Mesenchymal stem cell (in vitro differentiated cells and primary cell): Measurements from ENCODE around the gene BACE1-AS.
"Not testable (repeated sequence)": the region's sequence is repeated elsewhere in the genome, so short reads cannot be mapped to it uniquely, and the experiment has no call there.

Experiments used
- DNase-seq: peaks from one replicate; pipeline ENCODE4 v3.0.0-alpha.2; 2013
- H2AFZ ChIP-seq: one replicate; pipeline ENCODE4 v1.6.1; 2013; ENCODE audit warnings: low read depth, mild to moderate bottlenecking, control low read depth, inconsistent platforms, low read length, moderate library complexity
- H2AK5ac ChIP-seq: 2 replicates; pipeline ENCODE4 v1.6.1; 2013; ENCODE audit warnings: low read length, moderate library complexity, mild to moderate bottlenecking, inconsistent platforms; ENCODE audit not compliant: severe bottlenecking
- H2BK120ac ChIP-seq: one replicate; pipeline ENCODE4 v1.6.1; 2013; ENCODE audit warnings: low read depth, mild to moderate bottlenecking, inconsistent platforms, low read length, moderate library complexity
- H2BK12ac ChIP-seq, 2 experiments: one replicate each; pipeline ENCODE4 v1.6.1; 2013; ENCODE audit warnings: inconsistent platforms in 2 of 2, low read length in 2 of 2, mild to moderate bottlenecking in 2 of 2, moderate library complexity in 2 of 2, control low read depth in 1 of 2
- H2BK15ac ChIP-seq: one replicate; pipeline ENCODE4 v1.6.1; 2013; ENCODE audit warnings: mild to moderate bottlenecking, low read depth, inconsistent platforms; ENCODE audit not compliant: poor library complexity, severe bottlenecking
- H2BK5ac ChIP-seq: 2 replicates; pipeline ENCODE4 v1.6.1; 2013; ENCODE audit warnings: low read depth, mild to moderate bottlenecking, low read length, control low read depth, inconsistent platforms; ENCODE audit not compliant: poor library complexity, severe bottlenecking
- H3K14ac ChIP-seq, 2 experiments: one replicate each; pipeline ENCODE4 v1.6.1; 2013; ENCODE audit warnings: inconsistent platforms in 2 of 2, low read length in 2 of 2, control low read depth in 1 of 2, mild to moderate bottlenecking in 1 of 2, moderate library complexity in 1 of 2
- H3K18ac ChIP-seq, 2 experiments: one replicate each; pipeline ENCODE4 v1.6.1; 2013; ENCODE audit warnings: inconsistent platforms in 2 of 2, low read length in 2 of 2, control low read depth in 1 of 2, low read depth in 1 of 2, mild to moderate bottlenecking in 1 of 2
- H3K23ac ChIP-seq, 2 experiments: one replicate each; pipeline ENCODE4 v1.6.1; 2013; ENCODE audit warnings: inconsistent platforms in 2 of 2, low read length in 2 of 2, mild to moderate bottlenecking in 2 of 2, moderate library complexity in 2 of 2, control low read depth in 1 of 2
- H3K27ac ChIP-seq: 2 replicates; pipeline ENCODE4 v1.5.1; 2013; ENCODE audit warnings: mild to moderate bottlenecking, moderate library complexity, low read length, control low read depth, inconsistent platforms; ENCODE audit not compliant: poor library complexity, severe bottlenecking
- H3K27me3 ChIP-seq, 2 experiments: 2 replicates each; pipeline versions ENCODE4 v1.6.1 to v1.7.0; 2013; ENCODE audit warnings: low read length in 2 of 2, mild to moderate bottlenecking in 2 of 2, moderate library complexity in 2 of 2, control low read depth in 1 of 2, inconsistent platforms in 1 of 2; ENCODE audit not compliant: control insufficient read depth in 1 of 2, insufficient read depth in 1 of 2
- H3K36me3 ChIP-seq, 2 experiments: 2 replicates each; pipeline versions ENCODE4 v1.6.1 to v1.7.0; 2013; ENCODE audit warnings: low read length in 2 of 2, control low read depth in 1 of 2, inconsistent platforms in 1 of 2, low read depth in 1 of 2, mild to moderate bottlenecking in 1 of 2; ENCODE audit not compliant: insufficient read depth in 2 of 2, control insufficient read depth in 1 of 2
- H3K4ac ChIP-seq, 2 experiments: one replicate each; pipeline ENCODE4 v1.6.1; 2013; ENCODE audit warnings: inconsistent platforms in 2 of 2, low read length in 2 of 2, mild to moderate bottlenecking in 2 of 2, moderate library complexity in 2 of 2, control low read depth in 1 of 2, low read depth in 1 of 2
- H3K4me1 ChIP-seq: 2 replicates; pipeline ENCODE4 v1.6.1; 2013; ENCODE audit warnings: low read depth, low read length, control low read depth; ENCODE audit not compliant: control insufficient read depth, insufficient read depth
- H3K4me2 ChIP-seq: 2 replicates; pipeline ENCODE4 v1.6.1; 2013; ENCODE audit warnings: low read length, mild to moderate bottlenecking, inconsistent platforms; ENCODE audit not compliant: poor library complexity, severe bottlenecking
- H3K4me3 ChIP-seq, 2 experiments: 2 replicates each; pipeline versions ENCODE4 v1.5.1 to v1.7.0; 2013; ENCODE audit warnings: low read length in 2 of 2, mild to moderate bottlenecking in 2 of 2, control low read depth in 1 of 2, low read depth in 1 of 2; ENCODE audit not compliant: insufficient read depth in 1 of 2
- H3K79me1 ChIP-seq: replicated peaks from 2 replicates; pipeline ENCODE4 v1.6.1; 2013; ENCODE audit warnings: mild to moderate bottlenecking, control low read depth, low read length, inconsistent platforms; ENCODE audit not compliant: poor library complexity, severe bottlenecking
- H3K9ac ChIP-seq: 2 replicates; pipeline ENCODE4 v1.7.0; 2013; ENCODE audit warnings: mild to moderate bottlenecking, low read length, moderate library complexity
- H3K9me3 ChIP-seq: 2 replicates; pipeline ENCODE4 v1.7.0; 2013; ENCODE audit warnings: mild to moderate bottlenecking, low read length; ENCODE audit not compliant: control insufficient read depth
- H4K8ac ChIP-seq: one replicate; pipeline ENCODE4 v1.6.1; 2013; ENCODE audit warnings: inconsistent platforms, mild to moderate bottlenecking, low read length, moderate library complexity
- H4K91ac ChIP-seq: one replicate; pipeline ENCODE4 v1.6.1; 2013; ENCODE audit warnings: mild to moderate bottlenecking, low read length, inconsistent platforms
- WGBS: methylation state at CpG from one replicate; pipeline ENCODE4 v1.1.7; 2013; ENCODE audit warnings: mixed read lengths; 5-methylcytosine and 5-hydroxymethylcytosine counted together

Gene BACE1-AS

DNA sequence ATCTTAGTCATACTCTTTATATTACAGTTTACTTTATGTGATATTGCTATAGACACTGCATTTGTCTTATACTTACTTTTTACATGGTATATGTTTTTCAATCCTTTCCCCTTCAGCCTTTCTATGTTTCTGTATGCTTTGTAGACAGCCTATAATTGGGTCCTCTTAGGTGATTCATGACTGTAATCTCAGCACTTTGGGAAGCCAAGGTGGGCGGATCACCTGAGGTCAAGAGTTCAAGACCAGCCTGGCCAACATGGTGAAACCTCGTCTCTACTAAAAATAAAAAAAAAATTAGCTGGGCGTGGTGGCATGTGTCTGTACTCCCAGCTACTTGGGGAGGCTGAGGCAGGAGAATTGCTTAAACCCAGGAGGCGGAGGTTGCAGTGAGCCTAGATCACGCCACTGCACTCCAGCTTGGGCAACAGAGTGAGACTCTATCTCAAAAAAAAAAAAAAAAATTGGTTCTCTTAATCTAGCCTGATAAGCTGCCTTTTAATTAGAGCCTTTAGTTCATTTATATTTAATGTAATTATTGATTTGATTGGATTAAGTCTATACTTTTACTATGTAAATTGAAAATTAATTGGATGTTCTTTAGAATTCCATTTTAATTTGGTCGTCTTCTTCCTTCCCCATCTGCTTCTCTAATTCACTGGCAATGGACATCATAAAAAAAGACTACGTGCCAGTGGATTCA is 26.4 kb upstream of the BACE1-AS start:
- 100% methylated on average over 5 of the region's 7 CpGs for WGBS
- peaks cover 16 to 22% of the 10 kb centered on the region in 2 experiments for H3K36me3 ChIP-seq
- H3K9me3 ChIP-seq, H3K4ac ChIP-seq, H2AK5ac ChIP-seq, H3K4me3 ChIP-seq, H2BK5ac ChIP-seq, H4K91ac ChIP-seq, H2AFZ ChIP-seq, H3K27ac ChIP-seq, H2BK15ac ChIP-seq, DNase-seq, H4K8ac ChIP-seq, H3K27me3 ChIP-seq, H3K9ac ChIP-seq, H3K4me1 ChIP-seq, H3K18ac ChIP-seq, H3K14ac ChIP-seq, H3K4me2 ChIP-seq, H2BK120ac ChIP-seq, H2BK12ac ChIP-seq, H3K23ac ChIP-seq: not testable (repeated sequence)
- peaks cover 12% of the 10 kb centered on the region for H3K79me1 ChIP-seq

DNA sequence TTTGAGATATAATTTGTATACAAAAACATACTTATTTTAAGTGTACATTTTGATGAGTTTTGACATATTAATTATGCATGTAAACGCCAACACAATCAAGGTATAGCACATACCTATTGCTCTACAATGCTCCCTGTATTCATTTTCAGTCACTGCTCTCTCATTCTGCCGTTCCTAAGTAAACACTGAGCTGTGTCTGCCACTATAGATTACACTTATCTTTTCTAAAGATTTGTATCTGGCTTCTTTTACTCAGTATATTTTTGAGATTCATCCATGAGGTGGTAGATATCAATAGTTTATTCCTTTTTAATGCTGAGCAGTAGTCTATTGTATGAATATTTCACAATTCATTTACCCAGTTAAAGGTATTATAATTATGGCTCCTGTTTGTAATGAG is 25.4 kb upstream of the BACE1-AS start:
- Histone ChIP-seq H3K27me3 (no peaks in the 10 kb centered on the region), H2BK12ac (no peak overlapping the region), H2BK120ac (no peak overlapping the region), H3K9ac (no peak overlapping the region), H3K4me3 (no peak overlapping the region), H2BK5ac (no peak overlapping the region), H3K36me3 (peaks cover 16 to 21% of the 10 kb centered on the region in 2 experiments), H4K91ac (no peak overlapping the region), H3K14ac (no peak overlapping the region), H2AFZ (no peak overlapping the region), H3K4ac (no peak overlapping the region), H4K8ac (no peak overlapping the region), H3K18ac (no peak overlapping the region), H3K79me1 (peaks cover 13% of the 10 kb centered on the region), H2BK15ac (no peak overlapping the region), H3K27ac (no peak overlapping the region), H3K9me3 (no peaks in the 10 kb centered on the region), H3K4me2 (no peak overlapping the region), H2AK5ac (no peak overlapping the region), H3K4me1 (no peaks in the 10 kb centered on the region), H3K23ac (no peak overlapping the region)
- DNase-seq, result no peak
- WGBS, result 93% methylated on average over 2 of the region's 2 CpGs

DNA sequence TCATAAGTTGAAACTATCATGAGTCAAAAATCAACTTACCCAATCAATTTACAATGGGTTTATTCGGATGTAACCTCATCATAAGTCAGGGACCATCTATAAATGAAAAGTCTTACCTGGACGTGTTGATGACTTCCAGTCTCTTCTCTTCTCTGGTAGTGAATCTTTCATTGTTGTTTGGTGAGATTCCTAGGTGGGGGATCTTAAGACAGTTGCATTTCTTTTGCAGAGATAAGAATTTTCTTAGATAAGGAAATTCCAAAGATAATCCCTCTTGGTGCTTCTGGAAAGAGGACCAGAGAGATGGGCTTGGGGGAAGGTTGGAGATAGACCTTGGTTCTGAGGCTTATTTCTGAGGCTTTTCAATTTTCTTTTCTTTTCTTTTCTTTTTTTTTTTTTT is 21.3 kb upstream of the BACE1-AS start:
- WGBS, result 77% methylated on average over 2 of the region's 2 CpGs
- no peak overlapping the region for H2BK120ac ChIP-seq
- no peaks in the 10 kb centered on the region for H3K4me1 ChIP-seq
- peaks cover 12 to 19% of the 10 kb centered on the region in 2 experiments for H3K36me3 ChIP-seq
- H3K9ac ChIP-seq, result no peak overlapping the region
- no peak overlapping the region for H2BK5ac ChIP-seq
- no peak overlapping the region for H2BK12ac ChIP-seq
- DNase-seq, result no peak
- no peak overlapping the region for H3K27ac ChIP-seq
- no peak overlapping the region for H2AK5ac ChIP-seq
- no peak overlapping the region for H3K4ac ChIP-seq
- H4K91ac ChIP-seq, result no peak overlapping the region
- peaks cover 13% of the 10 kb centered on the region for H3K79me1 ChIP-seq
- H3K23ac ChIP-seq, result no peak overlapping the region
- H3K4me2 ChIP-seq, result no peak overlapping the region
- no peak overlapping the region for H2AFZ ChIP-seq
- no peak overlapping the region for H3K4me3 ChIP-seq
- H3K9me3 ChIP-seq, result no peaks in the 10 kb centered on the region
- no peak overlapping the region for H2BK15ac ChIP-seq
- no peak overlapping the region for H3K14ac ChIP-seq
- no peak overlapping the region for H4K8ac ChIP-seq
- H3K27me3 ChIP-seq, result no peaks in the 10 kb centered on the region
- no peak overlapping the region for H3K18ac ChIP-seq

GRCh38 chr11:117271208-117271607 is 19.9 kb upstream of the BACE1-AS start:
- Histone ChIP-seq H2BK15ac (no peak overlapping the region), H3K4me1 (no peaks in the 10 kb centered on the region), H2BK5ac (no peak overlapping the region), H2BK12ac (no peak overlapping the region), H2AFZ (no peak overlapping the region), H3K9me3 (no peaks in the 10 kb centered on the region), H3K14ac (no peak overlapping the region), H3K9ac (no peak overlapping the region), H4K91ac (no peak overlapping the region), H3K4me2 (no peak overlapping the region), H2AK5ac (no peak overlapping the region), H3K4me3 (no peak overlapping the region), H3K27me3 (no peaks in the 10 kb centered on the region), H3K23ac (no peak overlapping the region), H2BK120ac (no peak overlapping the region), H3K18ac (no peak overlapping the region), H3K79me1 (peaks cover 13% of the 10 kb centered on the region), H3K27ac (no peak overlapping the region), H3K36me3 (peaks cover 12 to 23% of the 10 kb centered on the region in 2 experiments), H4K8ac (no peak overlapping the region), H3K4ac (no peak overlapping the region)
- no peak for DNase-seq
- 96% methylated on average over 4 of the region's 4 CpGs for WGBS
